Heart left ventricle (tissue), 16 donors: ENCODE data around the gene KCNAB2. TPM values are rescaled to one million over a fixed set of nuclear protein-coding genes. Genes with fewer than 3 reads are reported as not detected.

ENCODE experiments used
- ATAC-seq, 4 donors: fragments of 200-7000 bp; cut with Tn5 transposase; one replicate each; pipeline ENCODE4 v1.9.1; 2020 to 2022; ENCODE audit warnings: moderate library complexity in 4 of 4, mild to moderate bottlenecking in 3 of 4, moderate number of reproducible peaks in 1 of 4
- DNase-seq, 5 donors: peaks; one replicate each; pipeline ENCODE4 v3.0.0-alpha.2; 2020
- H3K27ac ChIP-seq, 12 donors: fragments of 200-600 bp; sonication (generic) in 4 of 12; one replicate each; pipeline versions ENCODE4 v1.5.0 to v1.8.0; 2016 to 2022; ENCODE audit warnings: mild to moderate bottlenecking in 2 of 12
- H3K27me3 ChIP-seq, 9 donors: fragments of 200-600 bp; sonication (generic) in 2 of 9; one replicate each; pipeline versions ENCODE4 v1.5.1 to v1.8.0; 2016 to 2022; ENCODE audit warnings: mild to moderate bottlenecking in 3 of 9
- H3K36me3 ChIP-seq, 9 donors: fragments of 200-600 bp; sonication (generic) in 2 of 9; one replicate each; pipeline versions ENCODE4 v1.5.0 to v1.8.0; 2018 to 2022; ENCODE audit warnings: mild to moderate bottlenecking in 2 of 9
- H3K4me1 ChIP-seq, 12 donors: fragments of 200-600 bp; sonication (generic) in 4 of 12; one replicate each; pipeline versions ENCODE4 v1.5.0 to v1.8.0; 2016 to 2022; ENCODE audit warnings: mild to moderate bottlenecking in 3 of 12
- H3K4me3 ChIP-seq, 12 donors: fragments of 200-600 bp; sonication (generic) in 4 of 12; one replicate each; pipeline versions ENCODE4 v1.5.0 to v1.8.0; 2017 to 2022; ENCODE audit warnings: mild to moderate bottlenecking in 9 of 12, moderate library complexity in 4 of 12
- H3K9me3 ChIP-seq, 12 donors: fragments of 200-600 bp; sonication (generic) in 4 of 12; one replicate each; pipeline versions ENCODE4 v1.5.0 to v1.8.0; 2016 to 2022; ENCODE audit warnings: mild to moderate bottlenecking in 1 of 12
- CTCF ChIP-seq, 12 donors: fragments of 200-600 bp; sonication (generic) in 4 of 12; IDR thresholded peaks; one replicate each; pipeline versions ENCODE4 v1.5.0 to v1.8.0; 2018 to 2022; ENCODE audit warnings: antibody characterized with exemption in 12 of 12, mild to moderate bottlenecking in 5 of 12
- POLR2A ChIP-seq, 2 donors: fragments of 450-650 bp; IDR thresholded peaks; one replicate each; pipeline ENCODE4 v1.6.1; 2017; ENCODE audit warnings: antibody characterized with exemption in 2 of 2, mild to moderate bottlenecking in 2 of 2, moderate library complexity in 2 of 2
- WGBS, 4 donors: extraction: QIAGEN DNeasy Blood & Tissue Kit in 2 of 4; methylation state at CpG; one replicate each; pipeline versions ENCODE4 v1.1.5 to v1.1.7; 2013 to 2018; 5-methylcytosine and 5-hydroxymethylcytosine counted together
- intact Hi-C, 10 donors: fragments of 100-400 bp; cut with DNase I; formaldehyde crosslinking; loops; one replicate each; pipeline versions ENCODE4 v1.11.1 to v1.14.2; 2022
- polyA plus RNA-seq, 2 donors: library from polyadenylated mRNA; stranded (reverse); fragments of 200-250 nt; gene quantifications; one replicate each; pipeline ENCODE4 v1.2.3, GENCODE V29; 2013
- total RNA-seq, 9 donors: library from RNA; depleted of rRNA in 2 of 9; stranded (reverse); fragments of >200 nt in 2 of 9; fragmentation: NEBNext Ultra II Directional in 3 of 9; extraction: Animal tissue kit (Norgen Biotek cat#: 25700) in 3 of 9; gene quantifications; one replicate each; pipeline versions ENCODE4 v1.1.0 to v1.2.4, GENCODE V29; 2016 to 2023
- donor health status: ischemic (EF 13 %, LVEDD 7.1; RV severe dilation, severe dysfunction).
- donor health status: healthy with polysubstance abuse.
- donor health status: DM: no; HTN: yes; CAD: no.
- donor health status: DM: no; HTN: no; CAD: no.
- donor health status: ischemic (EF 25% LVEDD 6.9; RV normal size, moderate dysfunction).
- donor health status: ischemic (EF 25% LVEDD 5.7; RV mildly dilated, moderate dysfunction).
- donor health status: healthy.
- donor health status: DM: yes; HTN: yes; CAD: no.
- donor health status: ischemic (EF 35%, LVEDD 5.7; RV mildly dilated, moderate dysfunction).
- donor health status: nonischemic (EF 11% LVEDD 7.7; RV severe dilation, severe dysfunction).
- donor health status: DM: yes; HTN: yes; CAD: no.
- donor health status: PGD.
- donor health status: ischemic (EF 29% LVEDD 5.4; RV normal size, mild dysfunction).
- donor health status: nonischemic (EF 23%, LVEDD 6.1; RV moderate dilation, normal function).

The KCNAB2 gene
- total and polyA plus RNA-seq, 11 donors = 10.7 to 51.4 (median 27.2) TPM

GRCh38 chr1:5998051-5998905, 47.4 kb upstream of the KCNAB2 start:
- ATAC-seq = no peak
- Histone ChIP-seq H3K27ac (no peak overlapping the region), H3K4me1 (peaks cover 0 to 29% (median 10%) of the 10 kb centered on the region in 12 donors), H3K4me3 (no peak overlapping the region), H3K36me3 (peaks cover 0 to 7% (median 0%) of the 10 kb centered on the region in 9 donors), H3K27me3 (no peaks in the 10 kb centered on the region), H3K9me3 (no peaks in the 10 kb centered on the region)
- intact Hi-C loops = no loop called here
- WGBS, 4 donors = 90 to 95% (median 93%) methylated on average over 9 to 12 of the region's 12 CpGs
- DNase-seq = peak in 2 of 5 donors; percentile 18 to 29
- TF ChIP-seq CTCF (IDR thresholded peaks at IDR 0.05) (no peak), POLR2A (IDR thresholded peaks at IDR 0.05) (no peak)

GRCh38 chr1:5998906-5999301, 46.8 kb upstream of the KCNAB2 start:
- Histone ChIP-seq H3K27ac (no peak overlapping the region), H3K36me3 (peaks cover 0 to 7% (median 0%) of the 10 kb centered on the region in 9 donors), H3K9me3 (no peaks in the 10 kb centered on the region), H3K4me1 (peaks cover 0 to 23% (median 6%) of the 10 kb centered on the region in 12 donors), H3K27me3 (no peaks in the 10 kb centered on the region), H3K4me3 (no peak overlapping the region)
- DNase-seq (peak in 2 of 5 donors; percentile 9 to 31), ATAC-seq (no peak)
- no peak for TF ChIP-seq POLR2A (IDR thresholded peaks at IDR 0.05)
- TF ChIP-seq CTCF (IDR thresholded peaks at IDR 0.05) = no peak
- intact Hi-C loops = no loop called here
- WGBS, 4 donors = 93 to 95% (median 95%) methylated on average over 18 to 19 of the region's 19 CpGs

- DNase-seq (peak in 2 of 5 donors; percentile 26 to 51), ATAC-seq (no peak)
- Histone ChIP-seq H3K27ac (no peak overlapping the region), H3K9me3 (no peaks in the 10 kb centered on the region), H3K4me3 (no peak overlapping the region), H3K4me1 (peaks cover 0 to 16% (median 6%) of the 10 kb centered on the region in 12 donors), H3K36me3 (peaks cover 0 to 7% (median 0%) of the 10 kb centered on the region in 9 donors), H3K27me3 (no peaks in the 10 kb centered on the region)
- intact Hi-C loops = no loop called here
- WGBS, 4 donors = 61 to 79% (median 77%) methylated on average over 27 to 28 of the region's 28 CpGs
- no peak for TF ChIP-seq POLR2A (IDR thresholded peaks at IDR 0.05)
- TF ChIP-seq CTCF (IDR thresholded peaks at IDR 0.05) = no peak
Measured at GRCh38 chr1:5999711-6000443, 45.8 kb upstream of the KCNAB2 start.
